ENCODE data around the gene VRK2.

- TF ChIP-seq POLR2A (IDR thresholded peaks at IDR 0.05) (no peak), EP300 (IDR thresholded peaks at IDR 0.05) (no peak)
Observed at GRCh38 chr2:58202404-58202803, 155.8 kb downstream of the VRK2 start.
